ENCODE results near the gene ERICH6.

GRCh38 chr3:150722267-150722666, 18.5 kb upstream of the ERICH6 start:
- TF ChIP-seq ELF4 (IDR thresholded peaks at IDR 0.05) (no peak), SUZ12 (IDR thresholded peaks at IDR 0.05) (no peak), ZNF384 (IDR thresholded peaks at IDR 0.05) (no peak)
